KMS-11 (cell line): Measurements from ENCODE around the gene AP3S1.
"Not testable (repeated sequence)": the region's sequence is repeated elsewhere in the genome, so short reads cannot be mapped to it uniquely, and the experiment has no call there.

Experiments used
- H2AFZ ChIP-seq: fragments of 200-600 bp; sonication (generic); 2 replicates; pipeline ENCODE4 v1.6.1; 2016; ENCODE audit warnings: antibody characterized with exemption, mixed run types, low read depth
- H3K27ac ChIP-seq: fragments of 200-600 bp; sonication (generic); 2 replicates; pipeline ENCODE4 v1.6.1; 2016; ENCODE audit warnings: mild to moderate bottlenecking, mixed run types
- H3K27me3 ChIP-seq: fragments of 200-600 bp; sonication (generic); 2 replicates; pipeline ENCODE4 v1.6.1; 2017; ENCODE audit warnings: mild to moderate bottlenecking, low read depth, mixed run types, moderate library complexity; ENCODE audit not compliant: insufficient read depth
- H3K36me3 ChIP-seq: fragments of 200-600 bp; sonication (generic); 2 replicates; pipeline ENCODE4 v1.6.1; 2017; ENCODE audit warnings: mild to moderate bottlenecking, mixed run types; ENCODE audit not compliant: insufficient read depth
- H3K4me1 ChIP-seq: fragments of 200-600 bp; sonication (generic); 2 replicates; pipeline ENCODE4 v1.6.1; 2016; ENCODE audit warnings: mild to moderate bottlenecking, low read depth, mixed run types; ENCODE audit not compliant: poor library complexity, severe bottlenecking
- H3K4me2 ChIP-seq: fragments of 200-600 bp; sonication (generic); 2 replicates; pipeline ENCODE4 v1.7.0; 2016; ENCODE audit warnings: mild to moderate bottlenecking, mixed run types
- H3K4me3 ChIP-seq: fragments of 200-600 bp; sonication (generic); IDR thresholded peaks from 2 replicates; pipeline ENCODE4 v1.6.1; 2017; ENCODE audit warnings: low read depth, low read length, mixed read lengths; ENCODE audit not compliant: insufficient read depth
- H3K79me2 ChIP-seq: fragments of 200-600 bp; sonication (generic); 2 replicates; pipeline ENCODE4 v1.6.1; 2016; ENCODE audit warnings: low read depth, mixed run types; ENCODE audit not compliant: insufficient read depth
- H3K9ac ChIP-seq: fragments of 200-600 bp; sonication (generic); 2 replicates; pipeline ENCODE4 v1.6.1; 2016; ENCODE audit warnings: mild to moderate bottlenecking, mixed run types
- H4K20me1 ChIP-seq: fragments of 200-600 bp; sonication (generic); 2 replicates; pipeline ENCODE4 v1.6.1; 2016; ENCODE audit warnings: mild to moderate bottlenecking, mixed run types; ENCODE audit not compliant: insufficient read depth
- TF ChIP-seq, protein P1 (sequence below): fragments of 200-600 bp; sonication (generic); conservative IDR thresholded peaks from 2 replicates; pipeline ENCODE4 v1.6.1; 2017; ENCODE audit warnings: low read depth, mild to moderate bottlenecking, antibody characterized with exemption, low read length, moderate library complexity, mixed read lengths

Gene AP3S1

DNA sequence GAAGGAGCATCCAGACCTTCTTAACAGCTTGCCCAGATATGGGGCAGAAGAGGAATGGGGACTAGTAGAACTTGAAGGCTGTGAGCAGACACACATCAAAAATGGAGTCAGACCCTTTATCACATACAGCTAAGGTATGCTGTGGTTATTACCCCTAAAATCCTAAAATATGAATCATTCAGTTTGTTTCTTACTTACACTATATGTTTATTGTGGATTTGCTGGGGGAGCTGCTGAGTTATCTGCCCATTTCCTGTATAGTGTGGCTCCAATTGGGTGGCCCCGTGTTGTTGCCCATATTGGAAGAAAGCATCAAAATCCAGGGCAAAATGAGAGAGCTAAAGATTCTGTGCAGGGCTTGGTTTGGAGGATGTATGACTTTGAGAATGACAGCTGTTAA is 56.9 kb downstream of the AP3S1 start:
- no peak overlapping the region for H3K4me2 ChIP-seq
- H3K79me2 ChIP-seq: no peaks in the 10 kb centered on the region
- H3K4me3 ChIP-seq: no peak overlapping the region
- no peak overlapping the region for H3K9ac ChIP-seq
- no peaks in the 10 kb centered on the region for H3K36me3 ChIP-seq
- TF ChIP-seq, protein P1, sequence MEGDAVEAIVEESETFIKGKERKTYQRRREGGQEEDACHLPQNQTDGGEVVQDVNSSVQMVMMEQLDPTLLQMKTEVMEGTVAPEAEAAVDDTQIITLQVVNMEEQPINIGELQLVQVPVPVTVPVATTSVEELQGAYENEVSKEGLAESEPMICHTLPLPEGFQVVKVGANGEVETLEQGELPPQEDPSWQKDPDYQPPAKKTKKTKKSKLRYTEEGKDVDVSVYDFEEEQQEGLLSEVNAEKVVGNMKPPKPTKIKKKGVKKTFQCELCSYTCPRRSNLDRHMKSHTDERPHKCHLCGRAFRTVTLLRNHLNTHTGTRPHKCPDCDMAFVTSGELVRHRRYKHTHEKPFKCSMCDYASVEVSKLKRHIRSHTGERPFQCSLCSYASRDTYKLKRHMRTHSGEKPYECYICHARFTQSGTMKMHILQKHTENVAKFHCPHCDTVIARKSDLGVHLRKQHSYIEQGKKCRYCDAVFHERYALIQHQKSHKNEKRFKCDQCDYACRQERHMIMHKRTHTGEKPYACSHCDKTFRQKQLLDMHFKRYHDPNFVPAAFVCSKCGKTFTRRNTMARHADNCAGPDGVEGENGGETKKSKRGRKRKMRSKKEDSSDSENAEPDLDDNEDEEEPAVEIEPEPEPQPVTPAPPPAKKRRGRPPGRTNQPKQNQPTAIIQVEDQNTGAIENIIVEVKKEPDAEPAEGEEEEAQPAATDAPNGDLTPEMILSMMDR: no peak
- no peak overlapping the region for H2AFZ ChIP-seq
- no peaks in the 10 kb centered on the region for H3K27me3 ChIP-seq
- no peaks in the 10 kb centered on the region for H3K4me1 ChIP-seq
- H4K20me1 ChIP-seq: no peaks in the 10 kb centered on the region
- no peak overlapping the region for H3K27ac ChIP-seq

GRCh38 chr5:115907177-115907576 is 65.4 kb downstream of the AP3S1 start:
- Histone ChIP-seq H3K4me1 (no peaks in the 10 kb centered on the region), H3K9ac (no peak overlapping the region), H3K36me3 (no peaks in the 10 kb centered on the region), H3K27me3 (no peaks in the 10 kb centered on the region), H3K4me3 (no peak overlapping the region), H3K27ac (no peak overlapping the region), H4K20me1 (no peaks in the 10 kb centered on the region), H2AFZ (no peak overlapping the region), H3K4me2 (no peak overlapping the region), H3K79me2 (no peaks in the 10 kb centered on the region)
- TF ChIP-seq, protein P1: no peak

DNA sequence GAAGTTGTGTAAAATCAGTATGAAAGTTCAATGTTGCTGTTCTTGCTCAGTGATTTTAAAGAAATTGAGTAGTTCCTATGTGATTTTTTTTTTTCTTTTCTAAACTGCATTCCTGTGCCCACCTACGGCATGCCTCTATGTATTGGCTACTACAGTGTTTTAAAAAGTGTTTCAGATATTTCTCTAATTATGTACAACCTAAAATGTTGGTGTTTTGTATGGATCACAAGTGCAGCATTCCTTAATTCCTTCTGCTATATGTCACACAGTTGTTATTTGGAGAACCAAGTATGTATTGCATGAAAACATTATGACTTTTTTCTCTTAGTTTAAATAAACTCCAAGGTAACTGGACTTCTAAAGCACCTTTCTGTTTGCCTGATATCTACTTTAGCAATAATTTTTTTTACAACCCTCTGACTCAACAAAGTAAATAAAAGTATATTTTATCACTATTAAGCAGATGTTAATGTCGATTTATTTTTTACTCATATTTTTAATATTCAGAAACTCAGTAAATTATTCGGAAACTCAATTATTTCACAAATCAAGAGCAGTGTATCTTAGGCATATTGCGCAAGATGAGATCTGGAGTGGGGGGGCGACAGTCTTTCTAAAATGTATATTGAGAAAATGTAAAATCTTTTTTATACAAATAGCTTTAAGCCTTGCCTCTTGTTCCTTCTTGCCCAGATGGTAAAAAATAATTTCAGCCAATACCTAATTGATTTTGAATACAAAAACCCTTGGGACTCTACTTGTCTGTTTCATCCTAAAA is 72.1 kb downstream of the AP3S1 start:
- H3K4me2 ChIP-seq, H3K9ac ChIP-seq: not testable (repeated sequence)

GRCh38 chr5:115920171-115920725 is 78.5 kb downstream of the AP3S1 start:
- Histone ChIP-seq H4K20me1 (no peaks in the 10 kb centered on the region), H3K27me3 (no peaks in the 10 kb centered on the region), H3K4me2 (no peak overlapping the region), H3K27ac (no peak overlapping the region), H3K9ac (no peak overlapping the region), H3K4me1 (no peaks in the 10 kb centered on the region), H3K79me2 (no peaks in the 10 kb centered on the region), H3K4me3 (no peak overlapping the region), H3K36me3 (no peaks in the 10 kb centered on the region), H2AFZ (no peak overlapping the region)
- TF ChIP-seq, protein P1: no peak

More for the DNA sequence above, 72.1 kb downstream of the AP3S1 start:
- not testable (repeated sequence) for H4K20me1 ChIP-seq, H3K36me3 ChIP-seq, H3K79me2 ChIP-seq, H3K27ac ChIP-seq, H3K4me3 ChIP-seq, H3K4me1 ChIP-seq, H2AFZ ChIP-seq, H3K27me3 ChIP-seq

DNA sequence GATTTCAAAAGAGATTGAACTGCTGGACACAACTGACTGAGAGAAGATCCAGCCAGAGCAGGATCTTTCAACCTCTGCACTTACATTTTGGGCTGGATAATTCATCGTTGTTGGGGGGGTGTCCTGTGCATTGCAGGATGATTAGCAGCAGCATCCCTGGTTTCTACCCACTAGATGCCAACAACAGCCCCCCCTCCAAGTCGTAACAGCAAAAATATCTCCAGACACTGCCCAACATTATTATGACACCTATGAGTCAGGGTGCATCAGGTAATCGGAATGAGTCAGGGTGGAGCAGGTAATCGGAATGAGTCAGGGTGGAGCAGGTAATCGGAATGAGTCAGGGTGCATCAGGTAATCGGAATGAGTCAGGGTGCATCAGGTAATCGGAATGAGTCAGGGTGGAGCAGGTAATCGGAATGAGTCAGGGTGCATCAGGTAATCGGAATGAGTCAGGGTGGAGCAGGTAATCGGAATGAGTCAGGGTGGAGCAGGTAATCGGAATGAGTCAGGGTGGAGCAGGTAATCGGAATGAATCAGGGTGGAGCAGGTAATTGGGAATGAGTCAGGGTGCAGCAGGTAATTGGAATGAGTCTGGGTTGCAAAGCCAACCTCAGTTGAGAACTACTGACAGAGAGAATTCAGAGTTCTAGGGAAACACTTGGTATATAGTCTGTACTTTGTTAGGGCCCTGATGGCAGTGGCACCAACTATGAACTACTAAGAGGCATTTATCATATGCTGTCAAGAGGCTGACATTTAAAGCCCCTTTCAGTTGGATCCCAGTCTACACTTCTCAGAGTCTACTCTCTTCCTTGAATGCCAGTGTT is 87.1 kb downstream of the AP3S1 start:
- H4K20me1 ChIP-seq, H3K36me3 ChIP-seq, H3K4me3 ChIP-seq, H3K4me1 ChIP-seq, H3K27me3 ChIP-seq, H3K27ac ChIP-seq, H3K79me2 ChIP-seq, H3K4me2 ChIP-seq, H3K9ac ChIP-seq, H2AFZ ChIP-seq: not testable (repeated sequence)

GRCh38 chr5:115930171-115930570 is 88.4 kb downstream of the AP3S1 start:
- H3K79me2 ChIP-seq, H2AFZ ChIP-seq, H3K27ac ChIP-seq, H3K4me1 ChIP-seq, H3K9ac ChIP-seq, H3K4me3 ChIP-seq, H3K36me3 ChIP-seq, H3K4me2 ChIP-seq, H3K27me3 ChIP-seq, H4K20me1 ChIP-seq: not testable (repeated sequence)
